Motor neuron (in vitro differentiated cells): Measurements from ENCODE around the gene OR1F1. TPM values are rescaled to one million over a fixed set of nuclear protein-coding genes. Genes with fewer than 3 reads are reported as not detected.

Experiments used
- ATAC-seq, 8 experiments: fragments of 200-7000 bp; cut with Tn5 transposase; replicated peaks in 6 of 8; 2 replicates each; pipeline ENCODE4 v1.8.0; 2021; ENCODE audit warnings: mild to moderate bottlenecking in 8 of 8, moderate library complexity in 8 of 8
- H3K27ac ChIP-seq, 2 donors: fragments of 250-450 bp; sonication (Bioruptor Pico); 2 replicates each; pipeline ENCODE4 v1.9.0; 2021; ENCODE audit warnings: antibody characterized with exemption in 2 of 2, mild to moderate bottlenecking in 2 of 2, moderate library complexity in 1 of 2
- H3K4me1 ChIP-seq, 2 donors: fragments of 250-450 bp; sonication (Bioruptor Pico); replicated peaks in 1 of 2; 2 replicates each; pipeline ENCODE4 v1.6.1; 2021; ENCODE audit warnings: antibody characterized with exemption in 2 of 2, mild to moderate bottlenecking in 2 of 2, moderate library complexity in 1 of 2
- H3K4me3 ChIP-seq, 5 donors: fragments of 250-450 bp; sonication (Bioruptor Pico); 2 replicates each; pipeline ENCODE4 v1.9.0; 2021; ENCODE audit warnings: antibody characterized with exemption in 5 of 5, mild to moderate bottlenecking in 5 of 5, moderate library complexity in 4 of 5
- WGBS, 10 experiments: fragments of 450-650 bp; shearing (Covaris generic); methylation state at CpG; one replicate each; pipeline ENCODE4 v1.0.0; 2022; 5-methylcytosine and 5-hydroxymethylcytosine counted together
- in situ Hi-C, 9 experiments: fragments of 400-800 bp; cut with MboI; loops; one replicate each; pipeline ENCODE4 v1.15.0; 2021; ENCODE audit warnings: low sequenced_read_pairs in 9 of 9, low pct_unique_long_range_greater_than_20kb in 2 of 9; ENCODE audit not compliant: unreplicated experiment in 9 of 9
- total RNA-seq, 8 experiments: library from RNA; unstranded; fragments of 300-600 nt; gene quantifications; 2 replicates each; pipeline versions ENCODE4 v1.2.3 to v1.2.4, GENCODE V29; 2022

OR1F1 gene
- total RNA-seq, 8 experiments from 2014 or later, result 0.32 to 1.4 (median 0.85) TPM; not detected in 4

DNA sequence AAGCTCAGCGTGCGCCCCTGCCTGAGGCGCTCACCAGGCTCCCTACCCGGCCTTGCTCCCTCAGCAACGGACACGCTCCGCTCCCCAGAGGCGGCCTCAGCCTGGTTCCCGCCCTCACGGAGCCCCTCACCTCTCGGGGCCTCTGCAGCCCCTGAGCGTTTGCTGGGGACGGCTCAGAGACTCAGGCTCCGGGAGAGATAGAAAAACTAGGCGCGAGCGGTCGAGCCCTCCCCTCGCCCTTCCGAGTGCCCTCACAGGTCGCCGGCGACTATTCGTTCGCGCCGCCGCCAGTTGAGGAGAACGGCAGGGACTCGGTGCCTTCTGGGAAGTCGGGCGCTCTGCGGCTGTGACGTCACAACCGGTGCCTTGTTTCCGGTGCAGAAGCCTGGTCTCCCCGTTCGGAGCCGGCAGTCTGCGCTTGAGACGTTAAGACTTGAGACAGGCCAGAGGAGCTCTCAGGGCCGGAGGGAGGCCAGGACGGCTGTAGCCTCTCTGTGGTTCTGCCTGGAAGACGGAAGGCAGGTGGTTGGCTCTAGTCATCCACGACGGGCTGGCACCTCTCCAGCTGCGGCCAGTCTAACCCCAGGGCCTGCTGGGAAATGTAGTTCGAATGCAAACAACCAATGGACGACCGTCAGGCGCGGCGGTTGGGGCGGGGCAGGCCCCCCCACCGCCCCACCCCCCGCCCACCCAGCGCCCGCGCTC is 47.0 kb downstream of the OR1F1 start, which contains the start of gene ZNF200:
TSS of gene ZNF200 (minus strand) at position 302 of the 705 bp plus-strand sequence. CDS start 1,403 bp downstream, outside the sequence.
- H3K4me1 ChIP-seq, result peaks cover 5 to 6% of the 10 kb centered on the region in 2 donors
- H3K27ac ChIP-seq, result peak within 1 kb of the TSS; percentile 96 to 99
- in situ Hi-C loops, result no loop called here
- H3K4me3 ChIP-seq, result peak within 1 kb of the TSS; percentile 78 to 99 (median 95)
- ATAC-seq, result peak; percentile 96 to 99 (median 98)
- 2 to 3% (median 2%) methylated on average over 6 to 7 of the region's 59 CpGs; no CpG with 5 or more reads in 7 of the 10 experiments for WGBS, 10 experiments

DNA sequence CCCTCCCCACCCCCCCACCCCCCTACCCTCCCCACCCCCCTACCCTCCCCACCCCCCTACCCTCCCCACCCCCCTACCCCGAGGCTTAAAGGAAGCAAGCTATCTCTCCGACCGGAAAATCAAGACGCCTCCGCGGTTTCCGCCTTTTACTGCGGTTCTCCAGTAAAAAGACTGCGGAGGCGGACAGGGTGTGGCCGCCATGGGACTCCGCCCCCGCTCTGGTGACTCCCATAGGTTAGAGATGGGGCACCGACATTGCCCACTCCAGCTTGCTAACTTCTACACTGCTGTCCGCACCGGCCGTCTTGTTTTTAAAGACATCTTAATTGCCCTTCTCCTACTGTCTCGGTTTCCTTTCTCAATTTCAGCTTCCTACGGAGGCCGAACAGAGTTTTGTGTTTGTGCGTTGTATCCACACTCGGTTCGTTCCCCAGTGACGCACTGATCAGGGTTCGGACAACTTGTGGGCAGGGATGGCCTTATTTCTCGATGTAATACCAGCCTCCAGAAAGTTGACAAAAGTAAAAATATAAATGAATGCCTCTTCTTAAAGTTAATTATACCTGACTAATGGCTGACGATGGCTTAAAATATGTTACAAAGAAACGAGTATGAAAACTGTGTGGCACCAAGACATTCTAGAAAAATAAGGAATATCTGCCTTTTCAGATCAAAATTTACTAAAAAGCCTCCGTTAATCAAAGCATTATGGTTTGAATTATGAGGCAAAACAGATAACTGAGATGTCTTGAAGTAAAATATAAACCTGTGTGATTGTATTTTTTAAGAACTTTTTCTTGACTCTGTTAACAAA is 48.1 kb downstream of the OR1F1 start:
- in situ Hi-C loops, result no loop called here
- no peak overlapping the region for H3K27ac ChIP-seq
- peaks cover 5 to 6% of the 10 kb centered on the region in 2 donors for H3K4me1 ChIP-seq
- no peak overlapping the region for H3K4me3 ChIP-seq
- ATAC-seq, result no peak
- WGBS, 10 experiments, result 79 to 100% (median 85%) methylated on average over 1 to 23 of the region's 29 CpGs

DNA sequence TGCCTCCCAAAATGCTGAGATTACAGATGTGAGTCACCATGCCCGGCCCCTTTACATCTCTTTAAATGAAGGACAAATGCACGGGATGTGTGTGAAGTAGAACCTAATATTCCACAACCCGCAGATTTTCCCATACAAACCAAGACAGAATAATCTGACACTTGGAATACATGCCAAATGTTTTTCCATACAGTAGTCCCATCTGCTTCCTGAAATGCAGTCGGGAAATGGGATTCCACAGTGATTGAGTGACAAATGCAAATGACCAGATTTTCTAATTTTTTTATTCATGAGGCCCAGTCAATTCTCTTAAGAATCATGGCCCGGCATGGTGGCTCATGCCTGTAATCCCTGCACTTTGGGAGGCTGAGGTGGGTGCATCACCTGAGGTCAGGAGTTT is 53.8 kb downstream of the OR1F1 start:
- H3K4me3 ChIP-seq, result no peak overlapping the region
- ATAC-seq, result no peak
- H3K27ac ChIP-seq, result no peak overlapping the region
- in situ Hi-C loops, result no loop called here
- 0 to 92% (median 64%) methylated on average over 1 to 5 of the region's 5 CpGs; no CpG with 5 or more reads in 2 of the 10 experiments for WGBS, 10 experiments
- no peaks in the 10 kb centered on the region for H3K4me1 ChIP-seq

DNA sequence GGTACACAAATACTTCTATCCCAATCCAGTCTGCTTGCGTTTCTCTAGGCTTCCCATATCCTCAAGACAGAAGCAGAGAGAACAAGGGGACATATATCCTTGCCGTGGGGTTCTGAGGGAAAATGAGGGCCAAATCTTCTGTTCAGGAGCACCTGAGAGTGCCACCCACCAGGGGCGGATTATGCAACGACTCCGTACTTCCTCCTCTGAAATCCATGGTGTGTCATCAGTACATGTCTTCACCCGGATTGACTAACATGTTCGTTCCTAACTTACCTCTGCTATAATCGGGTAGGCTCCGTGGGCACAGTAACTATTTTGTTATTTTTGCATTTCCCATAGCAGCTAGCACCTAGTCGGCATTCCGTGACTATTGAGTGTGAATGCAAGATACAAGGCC is 54.7 kb downstream of the OR1F1 start:
- WGBS, 10 experiments, result 41 to 86% (median 77%) methylated on average over 4 to 10 of the region's 11 CpGs; no CpG with 5 or more reads in 1 of the 10 experiments
- no peak overlapping the region for H3K4me3 ChIP-seq

DNA sequence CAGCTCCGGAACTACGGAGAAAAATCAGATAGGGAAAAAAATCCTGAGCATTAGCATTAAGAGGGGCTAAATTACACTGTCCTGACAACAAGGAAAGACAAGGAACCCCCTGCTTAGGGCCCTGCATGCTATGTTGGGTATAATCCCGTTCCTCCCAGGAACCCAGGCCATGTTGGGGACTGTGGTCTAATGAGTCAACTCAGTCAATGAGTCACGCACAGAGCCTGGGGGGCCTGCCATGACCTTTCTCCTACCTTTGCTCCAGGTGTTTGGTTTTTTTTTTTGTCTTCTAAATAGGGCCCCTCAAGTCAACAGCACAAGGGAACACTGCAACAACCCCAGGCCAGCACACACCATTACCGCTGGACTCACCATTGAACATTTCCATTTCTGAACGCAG is 55.9 kb downstream of the OR1F1 start:
- 0 to 92% (median 54%) methylated on average over 1 to 6 of the region's 6 CpGs; no CpG with 5 or more reads in 2 of the 10 experiments for WGBS, 10 experiments
- no peak for ATAC-seq
- Histone ChIP-seq H3K4me3 (no peak overlapping the region), H3K4me1 (no peaks in the 10 kb centered on the region), H3K27ac (no peak overlapping the region)
- in situ Hi-C loops, result no loop called here

More for the DNA sequence above, 54.7 kb downstream of the OR1F1 start:
- in situ Hi-C loops, result no loop called here
- Histone ChIP-seq H3K4me1 (no peaks in the 10 kb centered on the region), H3K27ac (no peak overlapping the region)
- ATAC-seq, result no peak

DNA sequence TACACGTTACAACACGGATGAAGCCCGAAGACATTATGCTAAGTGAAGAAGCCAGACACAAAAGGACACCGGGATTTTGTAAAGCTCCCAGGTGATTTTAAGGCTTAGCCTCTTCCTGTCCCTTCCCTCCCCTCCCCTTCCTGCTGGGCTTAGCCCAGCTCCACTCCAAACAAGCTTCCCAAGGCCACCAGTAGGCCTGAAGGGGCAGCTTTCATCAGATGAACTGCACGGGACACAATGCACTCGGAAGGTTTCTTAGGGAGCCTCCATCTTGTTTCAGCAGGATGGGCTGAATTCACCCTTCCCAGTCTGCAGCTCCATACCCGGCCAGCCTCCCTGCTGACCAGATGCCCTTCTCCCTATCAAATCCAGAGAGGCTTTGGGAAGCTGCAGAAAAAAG is 58.0 kb downstream of the OR1F1 start:
- WGBS, 10 experiments, result 33 to 90% (median 65%) methylated on average over 3 to 7 of the region's 7 CpGs; no CpG with 5 or more reads in 2 of the 10 experiments
- no peak overlapping the region for H3K4me3 ChIP-seq
- H3K4me1 ChIP-seq, result no peaks in the 10 kb centered on the region
- H3K27ac ChIP-seq, result no peak overlapping the region
- in situ Hi-C loops, result no loop called here
- ATAC-seq, result no peak

DNA sequence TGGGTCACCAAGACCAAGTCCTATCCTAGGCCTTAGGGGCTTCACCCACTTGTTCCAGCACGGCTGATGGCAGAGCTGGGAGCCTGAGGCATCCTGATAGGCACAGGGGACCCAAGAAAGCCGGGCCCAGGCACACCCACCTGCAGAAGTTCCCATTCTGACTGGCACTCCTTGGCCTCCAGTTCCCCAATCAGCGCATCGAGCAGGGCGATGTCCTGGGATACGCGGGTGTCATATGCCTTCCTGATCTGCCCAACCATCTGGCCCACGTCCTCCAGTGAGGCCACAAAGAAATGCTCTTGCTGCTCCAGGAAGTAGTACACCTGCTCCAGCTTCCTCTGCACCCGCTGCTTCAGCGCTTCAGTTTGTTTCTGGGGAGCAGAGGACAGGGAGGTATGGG is 58.9 kb downstream of the OR1F1 start:
- H3K4me3 ChIP-seq, result no peak overlapping the region
- in situ Hi-C loops, result no loop called here
- 83 to 100% (median 95%) methylated on average over 1 to 7 of the region's 10 CpGs; no CpG with 5 or more reads in 6 of the 10 experiments for WGBS, 10 experiments
- H3K27ac ChIP-seq, result no peak overlapping the region
- ATAC-seq, result no peak
- no peaks in the 10 kb centered on the region for H3K4me1 ChIP-seq

DNA sequence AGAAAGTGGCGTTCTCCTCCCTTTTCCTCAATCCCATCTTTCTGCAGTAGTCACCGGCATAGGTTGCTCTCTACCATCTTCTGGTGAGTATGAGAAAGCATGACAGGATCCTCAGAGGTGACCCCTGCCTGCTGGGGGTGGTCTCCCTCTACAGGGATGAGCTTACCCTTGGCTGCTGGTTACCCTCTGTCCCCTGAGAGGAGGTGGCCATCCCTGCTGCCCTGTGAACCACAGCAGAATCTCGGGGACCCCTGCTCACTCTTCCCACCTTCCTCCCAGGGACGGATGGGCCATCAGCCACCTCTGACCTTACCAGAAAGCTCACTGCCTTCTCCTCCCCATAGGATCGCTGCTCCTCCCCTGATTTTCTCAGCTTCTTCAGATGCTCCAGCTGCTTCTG is 60.6 kb downstream of the OR1F1 start:
- WGBS, 10 experiments, result 33 to 100% (median 60%) methylated on average over 1 to 3 of the region's 5 CpGs; no CpG with 5 or more reads in 5 of the 10 experiments

DNA sequence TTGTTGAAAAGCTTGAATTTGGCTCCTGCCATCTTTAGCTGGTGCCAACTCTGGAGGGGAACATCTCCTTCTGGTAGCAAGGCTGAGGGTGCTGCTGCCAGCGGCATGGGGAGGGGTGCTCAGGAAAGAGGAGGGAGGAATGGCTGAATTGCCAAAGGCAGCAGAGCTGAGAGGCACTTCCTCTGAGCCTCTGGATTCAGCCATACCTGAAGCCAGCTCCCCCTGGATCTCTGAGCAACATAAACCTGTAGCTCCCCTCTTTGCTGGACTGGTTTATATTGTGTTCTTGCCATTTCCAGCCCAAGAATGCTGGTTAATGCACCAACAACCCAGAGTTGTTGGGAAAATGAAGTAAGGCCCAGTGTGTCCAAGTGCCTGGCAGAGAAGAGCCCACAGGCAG is 61.0 kb downstream of the OR1F1 start:
- H3K4me3 ChIP-seq, result no peak overlapping the region
- WGBS, 10 experiments, result 14 to 80% (median 35%) methylated on average over 1 of the region's 1 CpG; no CpG with 5 or more reads in 6 of the 10 experiments
- H3K4me1 ChIP-seq, result no peaks in the 10 kb centered on the region
- ATAC-seq, result no peak
- in situ Hi-C loops, result no loop called here
- no peak overlapping the region for H3K27ac ChIP-seq

More for the DNA sequence above, 60.6 kb downstream of the OR1F1 start:
- Histone ChIP-seq H3K4me1 (no peaks in the 10 kb centered on the region), H3K4me3 (no peak overlapping the region), H3K27ac (no peak overlapping the region)
- in situ Hi-C loops, result no loop called here
- no peak for ATAC-seq

DNA sequence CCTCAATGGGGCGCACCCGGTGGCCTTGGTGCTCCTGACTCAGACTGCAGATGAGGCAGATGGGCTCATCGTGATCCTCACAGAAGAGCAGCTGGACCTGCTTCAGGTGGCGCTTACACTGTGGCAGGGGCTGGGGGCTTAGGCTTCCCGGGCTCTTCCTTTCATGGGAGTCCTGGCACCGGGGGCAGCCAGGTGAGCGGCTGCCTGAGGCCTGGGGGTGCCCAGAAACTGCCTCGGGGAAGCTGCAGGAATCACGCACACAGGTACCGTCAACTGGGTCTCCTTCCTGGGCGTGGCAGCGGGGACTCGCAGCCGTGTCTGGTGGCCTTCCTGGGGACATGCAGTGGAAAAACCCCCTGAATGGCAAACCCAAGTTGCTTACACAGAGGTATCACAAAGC is 61.4 kb downstream of the OR1F1 start:
- H3K27ac ChIP-seq, result no peak overlapping the region
- no peak overlapping the region for H3K4me3 ChIP-seq
- 20 to 59% methylated on average over 1 to 4 of the region's 14 CpGs; no CpG with 5 or more reads in 8 of the 10 experiments for WGBS, 10 experiments
- in situ Hi-C loops, result no loop called here
- H3K4me1 ChIP-seq, result no peaks in the 10 kb centered on the region
- ATAC-seq, result no peak

DNA sequence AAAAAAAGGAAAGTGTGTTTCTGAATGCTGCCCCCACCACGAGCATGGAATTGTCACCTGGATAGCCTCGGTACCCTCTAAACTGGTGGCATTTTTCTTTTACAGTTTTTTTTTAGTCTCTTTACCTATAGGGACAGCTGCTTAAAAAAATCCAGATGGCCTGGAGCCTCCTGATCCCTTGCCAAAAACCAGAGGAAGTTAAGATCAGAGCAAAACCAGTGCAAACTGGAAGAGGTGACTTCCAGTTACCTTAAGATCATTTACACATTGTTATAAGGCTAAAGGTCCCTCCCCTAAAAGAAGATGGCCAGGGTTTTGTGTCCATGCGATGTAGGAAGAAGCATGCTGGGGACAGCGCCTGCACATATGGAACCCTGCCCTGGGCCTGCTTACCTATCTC is 65.0 kb downstream of the OR1F1 start:
- 18 to 81% (median 48%) methylated on average over 1 to 4 of the region's 4 CpGs; no CpG with 5 or more reads in 1 of the 10 experiments for WGBS, 10 experiments
- no peak for ATAC-seq
- in situ Hi-C loops, result no loop called here
- H3K4me3 ChIP-seq, result no peak overlapping the region
- no peaks in the 10 kb centered on the region for H3K4me1 ChIP-seq
- no peak overlapping the region for H3K27ac ChIP-seq

DNA sequence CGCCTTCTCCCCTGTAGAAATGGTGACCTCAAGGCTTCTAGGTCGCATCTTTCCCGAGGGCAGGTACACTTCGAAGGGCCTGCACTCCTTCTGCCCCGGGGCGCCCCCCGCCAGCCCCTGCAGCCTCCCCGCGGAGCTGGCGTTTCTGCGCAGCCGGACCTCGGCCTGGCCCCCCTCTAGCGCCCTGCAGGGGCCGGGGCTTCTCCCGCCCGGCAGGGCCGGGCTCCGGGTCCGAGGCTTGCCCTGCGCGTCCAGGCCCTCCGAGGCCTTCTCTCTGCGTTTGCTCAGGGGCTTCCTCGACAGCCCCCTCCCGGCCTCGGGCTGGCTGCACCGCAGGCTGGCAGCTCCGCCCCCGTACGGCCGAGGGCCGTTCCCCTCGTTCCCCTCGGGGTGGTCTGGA is 66.3 kb downstream of the OR1F1 start:
- ATAC-seq, result no peak
- H3K27ac ChIP-seq, result no peak overlapping the region
- H3K4me3 ChIP-seq, result no peak overlapping the region
- no peaks in the 10 kb centered on the region for H3K4me1 ChIP-seq
- in situ Hi-C loops, result no loop called here
- WGBS, 10 experiments, result no CpG with 5 or more reads among the region's 35 CpGs
